HS-27A (cell line): ENCODE results near the gene GLIS2.

ENCODE experiments used
- DNase-seq: peaks from one replicate; pipeline ENCODE4 v3.0.0-alpha.2; 2012; ENCODE audit warnings: low read depth, missing footprints

GLIS2 gene

DNA sequence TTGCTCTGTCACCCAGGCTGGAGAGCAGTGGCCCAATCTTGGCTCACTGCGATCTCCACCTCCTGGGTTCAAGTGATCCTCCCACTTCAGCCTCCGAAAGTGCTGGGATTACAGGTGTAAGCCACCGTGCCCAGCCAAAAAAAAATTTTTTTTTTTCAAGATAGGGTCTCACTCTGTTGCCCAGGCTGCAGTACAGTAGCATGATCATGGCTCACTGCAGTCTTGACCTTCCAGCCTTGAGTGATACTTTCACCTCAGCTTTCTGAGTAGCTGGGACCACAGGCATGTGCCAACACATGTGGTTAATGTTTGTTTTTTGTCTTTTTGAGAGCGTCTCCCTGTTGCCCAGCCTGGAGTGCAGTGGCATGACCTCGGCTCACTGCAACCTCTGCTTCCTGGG, 37.0 kb downstream of the GLIS2 start:
- no peak for DNase-seq

DNA sequence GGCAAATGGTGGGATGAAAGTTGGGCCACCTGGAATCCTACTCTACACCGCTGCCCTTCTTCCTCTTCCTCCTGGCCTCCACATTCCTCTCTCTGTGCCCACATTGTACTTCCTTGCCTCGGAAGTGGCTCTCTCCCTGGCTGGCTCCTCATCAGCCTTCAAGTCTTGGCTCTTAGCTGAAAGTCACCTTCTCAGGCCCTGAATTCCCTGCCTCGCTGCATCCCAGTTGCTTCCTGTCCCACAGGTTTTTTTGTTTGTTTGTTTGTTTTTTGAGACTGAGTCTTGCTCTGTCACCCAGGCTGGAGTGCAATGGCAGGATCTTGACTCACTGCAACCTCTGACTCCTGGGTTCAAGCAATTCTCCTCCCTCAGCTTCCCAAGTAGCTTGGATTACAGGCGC, 37.8 kb downstream of the GLIS2 start:
- no peak for DNase-seq

DNA sequence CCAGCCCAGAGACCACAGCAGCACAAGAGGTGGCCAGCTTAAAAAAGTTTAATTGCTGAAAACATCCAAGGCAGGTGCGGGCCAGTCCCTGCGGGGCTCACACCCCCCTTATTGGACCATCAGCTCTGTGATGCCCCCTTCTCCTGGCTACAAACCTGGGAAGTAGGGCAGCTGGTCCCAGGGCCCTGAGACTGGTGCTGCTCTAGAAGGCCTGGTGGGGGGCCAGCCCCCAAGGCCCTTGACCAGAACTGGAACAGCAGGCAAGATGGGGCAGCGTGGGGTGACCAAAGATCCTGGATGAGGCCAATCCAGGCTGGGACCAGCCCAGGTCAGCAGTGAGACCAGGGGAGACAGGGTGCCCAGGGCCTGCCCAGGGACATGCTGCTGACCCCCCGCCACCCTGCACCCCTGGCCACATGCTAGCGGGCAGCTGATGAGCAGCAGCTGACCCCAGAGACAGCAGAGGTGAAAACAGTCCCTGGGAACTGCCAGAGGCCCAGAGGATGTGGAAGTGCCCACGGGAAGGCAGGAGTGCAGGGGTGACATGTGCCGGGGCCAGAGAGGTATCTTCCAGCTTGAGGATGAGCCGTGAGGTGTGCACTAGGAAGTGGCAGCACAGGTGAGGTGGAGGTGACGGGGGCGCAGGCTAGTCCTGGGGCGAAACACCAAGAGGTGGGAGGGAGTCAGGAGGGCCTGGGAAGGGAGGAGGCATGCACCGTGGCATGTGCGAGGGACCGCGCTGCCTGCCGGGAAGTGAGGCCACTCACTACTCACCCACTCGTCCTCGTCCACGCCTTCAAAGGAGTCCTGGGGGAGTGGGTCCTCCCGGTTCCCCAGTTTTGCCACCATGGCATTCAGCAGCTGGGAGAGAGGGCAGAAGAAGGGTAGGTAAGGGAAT, 38.9 kb downstream of the GLIS2 start:
- no peak for DNase-seq

DNA sequence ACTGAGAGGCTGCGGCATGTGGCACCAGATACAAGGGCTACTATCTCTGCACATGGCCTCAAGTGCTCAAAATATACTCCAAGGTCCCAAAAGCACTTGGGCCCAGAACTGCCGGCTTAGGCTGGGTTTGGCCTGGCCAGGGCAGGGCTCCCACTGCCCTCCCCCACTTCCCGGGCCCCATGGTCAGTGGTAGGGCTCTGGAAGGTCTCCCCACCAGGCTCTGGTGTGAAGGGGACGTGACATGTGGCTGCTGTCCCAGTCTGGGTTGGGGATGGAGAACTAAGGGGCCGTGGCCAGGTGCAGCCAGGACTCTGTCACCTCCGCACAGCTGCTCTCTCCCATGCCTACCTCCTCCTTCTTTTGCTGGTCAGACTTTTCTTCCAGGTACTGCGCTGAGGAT, 41.0 kb downstream of the GLIS2 start:
- DNase-seq = no peak

DNA sequence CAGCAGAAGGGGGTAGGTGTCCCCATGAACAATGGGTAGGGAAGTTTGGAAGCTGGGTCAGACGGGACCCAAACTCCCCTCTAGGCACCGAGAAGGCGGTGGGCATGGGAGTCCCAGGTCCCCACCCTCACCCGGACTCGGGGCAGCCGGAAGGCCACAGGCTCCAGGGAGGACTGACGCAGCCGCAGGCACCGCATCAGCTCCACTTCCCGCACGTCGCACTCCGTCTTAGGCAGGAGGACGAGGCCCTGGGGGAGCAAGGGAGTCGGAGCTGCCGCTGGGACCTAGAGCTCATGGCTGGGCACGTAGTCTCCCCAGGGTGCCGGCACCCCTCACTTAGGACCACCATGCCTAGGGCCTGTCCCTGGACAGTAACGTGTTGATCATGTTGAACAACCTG, 42.4 kb downstream of the GLIS2 start:
- no peak for DNase-seq

DNA sequence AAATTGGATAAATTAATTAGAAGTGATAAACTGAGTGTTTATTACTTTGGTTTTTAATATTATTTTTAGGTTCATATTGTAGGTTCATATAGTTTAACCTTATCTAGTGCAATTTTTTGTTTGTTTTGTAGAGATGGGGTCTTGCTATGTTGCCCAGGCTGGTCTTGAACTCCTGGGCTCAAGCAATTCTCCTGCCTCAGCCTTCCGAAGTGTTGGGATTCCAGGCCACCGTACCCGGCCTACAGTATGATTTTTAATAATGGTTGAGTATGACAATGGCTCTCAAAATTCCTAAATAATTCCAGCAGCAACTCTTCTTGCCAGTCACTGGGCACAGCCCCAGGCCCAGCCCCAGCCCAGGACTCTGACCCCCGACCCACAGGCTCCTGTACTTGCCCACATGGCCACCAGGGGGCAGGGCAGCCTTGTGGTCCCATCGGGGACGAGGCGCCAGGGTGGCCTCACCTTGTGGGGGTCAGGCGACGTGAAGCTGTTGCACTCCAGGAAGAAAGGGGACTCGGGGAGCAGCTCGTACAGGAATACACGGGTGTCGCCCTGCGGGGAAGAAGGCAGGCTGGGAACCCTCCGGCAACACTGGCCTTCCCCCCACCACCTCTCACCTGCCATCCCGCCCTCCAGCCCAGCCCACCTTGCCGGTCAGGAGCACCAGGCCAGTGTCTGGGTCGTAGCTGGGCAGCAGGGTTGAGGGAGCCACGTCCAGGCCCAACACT, 43.1 kb downstream of the GLIS2 start:
- DNase-seq = no peak

DNA sequence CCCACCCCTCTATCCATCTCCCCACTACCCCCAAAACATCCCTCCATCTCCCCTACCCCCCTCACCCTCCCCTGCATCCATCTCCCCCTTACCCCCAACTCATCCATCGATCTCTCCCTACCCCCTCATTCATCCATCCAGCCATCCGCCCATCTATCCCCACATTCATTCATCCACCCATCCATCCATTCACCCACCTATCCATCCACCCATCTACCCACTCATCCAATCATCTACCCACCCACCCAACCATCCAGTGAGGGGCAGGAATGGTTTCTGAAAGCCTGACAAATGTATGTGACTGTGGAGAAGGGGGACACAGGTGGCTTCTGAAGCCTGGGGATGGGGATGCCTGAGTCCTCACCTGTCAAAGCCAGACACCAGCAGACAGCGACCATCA, 44.0 kb downstream of the GLIS2 start:
- DNase-seq = no peak

DNA sequence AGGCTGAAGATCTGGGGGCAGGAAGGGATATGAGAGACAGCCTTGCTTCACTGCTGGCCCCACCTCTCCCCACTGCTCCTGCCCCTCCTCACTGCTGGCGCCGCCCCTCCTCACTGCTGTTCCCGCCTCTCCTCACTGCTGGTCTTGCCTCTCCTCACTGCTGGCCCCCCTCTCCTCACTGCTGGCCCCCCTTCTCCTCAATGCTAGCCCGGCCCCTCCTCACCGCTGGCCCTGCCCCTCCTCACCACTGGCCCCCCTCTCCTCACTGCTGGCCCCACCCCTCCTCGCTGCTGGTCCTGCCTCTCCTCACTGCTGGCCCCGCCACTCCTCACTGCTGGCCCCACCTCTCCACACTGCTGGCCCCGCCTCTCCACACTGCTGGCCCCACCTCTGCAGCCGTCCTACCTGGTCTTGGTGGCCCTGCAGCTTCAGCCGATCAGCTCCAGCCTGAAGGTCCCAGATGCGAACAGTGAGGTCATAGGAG, 44.7 kb downstream of the GLIS2 start:
- DNase-seq = no peak

DNA sequence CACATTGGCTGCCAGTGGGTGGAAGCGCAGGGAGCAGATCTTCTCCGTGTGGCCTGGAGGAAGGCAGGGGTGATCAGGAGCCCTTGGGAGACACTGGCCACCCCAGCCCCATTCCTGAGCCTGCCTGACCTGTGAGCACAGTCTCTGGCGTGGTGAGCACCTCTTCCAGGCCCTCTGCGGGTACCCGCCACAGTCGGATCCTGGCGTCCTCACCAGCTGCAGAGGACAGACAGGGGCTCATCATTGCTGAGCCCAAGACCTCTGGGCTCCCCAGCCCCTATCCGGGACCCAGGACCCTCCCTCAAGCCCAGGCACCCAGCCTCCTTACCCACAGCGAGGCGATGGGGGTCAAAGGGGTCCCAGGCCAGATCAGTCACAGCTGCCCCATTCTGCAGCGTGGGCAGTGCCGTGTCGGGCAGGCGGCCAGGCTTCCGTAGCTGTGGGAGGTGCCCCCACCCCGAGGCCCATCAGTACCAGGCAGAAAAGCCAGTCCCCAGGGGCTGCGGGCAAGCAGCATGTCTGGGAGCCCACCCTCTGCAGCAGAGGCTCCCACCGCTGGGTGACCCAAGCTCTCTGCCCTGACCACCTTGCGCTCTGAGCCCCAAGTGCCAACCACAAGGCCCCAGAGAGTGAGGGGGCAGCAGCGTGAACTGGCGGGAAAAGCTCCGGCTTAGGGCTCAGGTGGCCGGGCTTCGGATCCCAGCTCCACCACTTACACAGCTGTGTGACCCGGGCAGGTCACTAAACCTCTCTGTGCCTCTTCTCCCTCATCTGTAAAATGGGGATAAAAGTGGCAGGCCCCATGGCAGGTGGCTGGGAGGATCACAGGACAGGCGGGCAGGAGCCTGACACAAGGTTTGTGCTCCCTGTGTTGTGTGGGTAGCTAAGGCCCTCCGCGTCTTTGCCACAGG, 45.4 kb downstream of the GLIS2 start:
- DNase-seq = no peak

DNA sequence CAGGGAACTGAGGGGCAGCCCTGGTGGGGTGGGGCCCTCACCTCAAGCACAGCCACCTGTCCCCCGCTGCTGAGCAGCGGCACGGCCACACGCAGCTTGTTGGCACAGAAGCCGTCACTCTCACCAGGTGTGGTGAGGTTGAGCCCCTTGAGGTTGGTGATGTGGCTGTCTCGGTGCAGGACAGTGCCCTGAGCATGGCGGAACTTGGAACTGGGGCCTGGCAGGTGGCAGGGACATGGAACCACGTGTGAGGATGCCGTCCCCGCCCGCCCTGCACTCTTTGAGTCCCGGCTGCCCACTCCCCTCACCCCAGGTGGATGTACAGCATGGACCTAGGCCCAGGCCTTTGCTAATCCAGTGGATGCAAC, 46.1 kb downstream of the GLIS2 start:
- DNase-seq = no peak

DNA sequence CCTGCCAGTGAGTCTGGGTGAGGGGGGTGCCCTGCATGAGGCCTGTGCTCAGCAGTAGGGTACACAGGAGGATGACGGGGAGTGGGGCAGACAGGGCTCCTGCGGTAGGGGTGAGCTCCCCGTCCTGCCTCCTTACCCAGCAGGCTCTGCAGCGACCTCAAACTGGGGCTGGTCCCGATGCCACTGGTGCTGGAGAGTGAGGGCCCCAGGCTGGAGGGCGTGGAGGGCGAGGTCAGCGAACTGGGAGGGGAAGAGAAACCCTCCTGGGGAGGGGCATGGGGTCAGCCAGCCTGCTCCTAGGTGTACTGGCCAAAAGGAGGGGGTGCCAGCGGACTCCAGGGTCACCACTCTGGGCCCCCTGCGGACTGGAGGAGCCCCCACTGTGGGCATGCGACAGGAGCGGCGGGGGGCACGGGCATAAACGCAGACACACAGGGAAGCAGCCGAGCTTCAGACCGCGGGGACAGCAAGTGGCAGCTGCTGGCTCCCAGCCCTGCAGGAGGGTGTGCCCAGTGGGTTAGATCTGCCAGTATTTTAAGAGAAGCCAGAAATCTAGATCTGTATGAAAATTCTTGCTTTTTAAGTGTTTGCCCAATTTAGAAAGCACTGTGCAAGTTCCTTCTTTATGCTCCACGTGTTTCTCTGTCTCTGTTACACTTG, 46.7 kb downstream of the GLIS2 start:
- no peak for DNase-seq

DNA sequence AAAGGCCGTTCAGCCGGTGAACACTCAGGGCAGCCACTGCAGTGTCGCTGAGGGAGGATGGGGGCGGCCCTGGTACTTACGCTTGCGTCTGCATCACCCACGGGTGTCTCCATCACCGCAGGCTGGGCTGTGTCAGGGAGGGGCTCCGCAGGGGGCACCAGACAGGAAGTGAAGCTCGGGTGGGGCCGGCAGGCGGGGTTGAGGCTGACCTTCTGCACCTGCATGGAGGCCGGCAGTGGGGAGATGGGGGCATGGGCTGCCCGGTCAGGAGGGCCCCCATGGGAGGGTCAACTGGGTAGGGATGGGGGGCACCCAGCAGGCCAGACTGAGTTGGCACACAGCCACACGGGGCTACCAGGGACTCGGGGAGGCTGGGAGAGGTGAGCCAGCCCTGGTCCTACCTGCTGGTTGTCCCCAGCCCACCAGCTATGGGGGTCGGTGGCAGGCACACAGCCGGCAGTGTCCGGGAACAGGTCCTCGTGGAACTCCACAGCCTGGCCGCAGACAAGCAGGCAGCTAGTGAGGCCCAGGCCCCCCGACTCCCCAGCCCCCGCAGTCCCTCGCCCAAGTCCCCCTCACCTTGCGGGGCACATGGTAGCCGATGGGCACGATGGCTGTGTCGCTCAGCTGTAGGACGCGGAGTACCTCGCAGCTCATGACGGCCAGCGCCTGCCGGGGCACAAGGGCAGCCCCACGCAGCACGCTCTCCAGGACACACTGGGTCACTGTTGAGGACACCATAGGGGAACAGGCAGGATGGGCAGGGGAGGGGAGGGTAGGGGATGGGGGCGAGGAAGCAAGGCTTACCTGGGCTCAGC, 48.5 kb downstream of the GLIS2 start:
- DNase-seq = no peak

DNA sequence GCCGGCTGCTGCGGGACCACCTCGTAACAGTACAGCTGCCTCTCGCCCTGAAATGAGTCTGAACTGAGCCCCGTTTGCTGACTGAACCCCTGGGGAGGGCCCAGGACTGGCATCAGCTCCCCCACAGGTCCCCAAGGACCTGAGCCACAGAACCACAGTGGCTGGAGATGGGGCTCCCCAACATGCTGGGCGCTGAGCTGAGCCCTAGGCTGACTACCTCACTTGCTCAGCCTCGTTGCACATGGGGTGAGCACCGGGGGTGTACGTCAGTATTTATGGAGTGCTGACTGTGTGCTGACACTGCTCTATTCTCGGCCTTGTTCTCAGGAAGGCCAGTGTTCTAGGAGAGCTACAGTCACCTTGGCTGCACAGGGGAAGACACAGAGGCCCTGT, 49.1 kb downstream of the GLIS2 start:
- no peak for DNase-seq

DNA sequence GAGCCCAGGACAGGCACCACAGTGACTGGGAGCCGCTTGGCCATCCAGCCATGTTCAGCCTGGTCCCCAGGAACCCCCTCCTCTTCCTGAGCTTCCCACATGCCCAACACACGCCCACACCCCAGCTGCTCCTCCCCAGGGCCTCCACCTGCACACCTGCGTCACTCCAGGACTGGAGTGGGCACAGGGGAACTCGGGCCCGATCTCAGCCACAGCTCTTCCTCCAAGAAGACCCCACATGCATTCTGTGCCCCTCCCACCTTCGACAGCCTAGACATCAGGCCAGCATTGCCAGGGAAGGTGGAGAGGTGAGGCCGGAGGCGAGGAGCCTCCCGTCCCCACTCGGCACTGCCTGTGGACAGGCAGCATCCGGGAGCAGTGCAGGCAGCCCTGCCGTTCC, 49.7 kb downstream of the GLIS2 start:
- no peak for DNase-seq

DNA sequence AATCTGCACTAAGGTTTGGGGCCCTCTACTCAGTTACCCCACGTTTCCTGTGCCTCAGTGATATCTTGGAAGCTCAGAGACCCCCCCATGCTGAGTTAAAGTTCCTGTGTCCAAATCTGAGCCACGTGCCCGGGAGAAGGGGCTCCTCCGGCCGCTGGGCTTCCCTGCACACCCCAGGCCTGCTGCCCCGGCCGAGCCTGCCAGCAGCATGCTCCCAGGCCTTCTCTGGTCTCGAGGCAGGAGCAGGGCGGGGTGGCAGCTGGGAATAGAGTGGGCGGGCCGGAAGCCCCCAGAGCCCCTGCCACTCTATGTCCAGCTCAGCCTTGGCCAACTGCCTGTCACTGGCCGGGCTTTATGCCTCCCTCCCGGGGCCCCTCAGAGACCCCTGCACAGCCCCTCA, 50.1 kb downstream of the GLIS2 start:
- DNase-seq = no peak

DNA sequence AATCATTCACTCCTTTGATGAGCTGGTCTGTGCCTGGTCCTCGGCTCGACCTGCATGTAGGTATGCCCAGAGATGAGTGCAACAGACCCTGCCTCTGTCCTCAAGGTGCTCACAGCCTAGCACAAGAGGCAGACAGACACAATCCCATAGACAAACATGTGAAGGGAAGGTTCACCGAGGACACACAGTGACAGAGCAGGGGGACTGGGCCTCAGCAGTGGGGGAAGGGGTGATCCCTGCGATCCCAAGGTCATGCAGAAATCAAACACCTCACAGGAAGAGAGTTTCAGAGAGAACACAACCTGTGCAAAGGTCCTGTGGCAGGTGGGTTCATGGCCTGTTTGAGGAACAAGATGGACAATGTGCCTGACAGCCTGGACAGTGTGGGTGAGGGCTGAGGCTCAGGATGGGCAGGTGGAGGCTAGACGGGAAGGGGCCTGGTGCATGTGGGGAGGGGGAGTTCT, 51.6 kb downstream of the GLIS2 start:
- no peak for DNase-seq

DNA sequence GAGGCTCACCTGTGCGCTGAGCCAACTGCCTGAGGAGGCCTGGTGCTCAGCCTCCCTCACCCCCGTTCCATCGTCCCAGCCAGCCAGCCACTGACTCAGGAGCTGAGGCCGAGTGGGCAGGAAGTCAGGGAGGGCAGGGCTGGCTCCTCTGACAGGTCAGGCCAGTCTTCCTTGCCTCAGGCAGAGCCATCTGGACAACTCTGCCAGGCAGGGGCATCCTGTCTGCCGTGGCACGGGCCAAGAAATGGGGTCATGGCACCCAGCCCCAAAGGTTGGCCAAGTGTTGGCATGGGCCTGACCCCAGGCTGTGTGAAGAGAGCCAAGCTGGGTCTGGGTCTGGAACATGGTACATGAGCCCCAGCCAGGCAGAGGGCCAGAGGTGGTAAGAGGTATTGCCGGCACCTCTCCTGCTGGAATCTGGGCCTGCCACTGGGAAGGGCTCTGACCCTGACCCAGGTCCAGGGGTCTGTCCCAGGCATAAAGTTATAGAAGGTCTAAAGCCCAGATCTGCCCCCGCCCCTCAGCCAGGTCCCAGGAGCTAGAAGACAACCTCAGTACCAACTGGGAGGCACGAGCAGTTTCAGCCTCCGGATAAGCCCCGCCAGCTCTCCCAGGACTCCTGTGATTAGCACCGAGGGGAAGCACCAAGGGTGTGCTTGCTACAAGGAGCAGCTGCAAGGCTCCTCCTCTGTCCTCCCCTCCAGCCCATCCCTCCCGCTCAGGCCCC, 53.3 kb downstream of the GLIS2 start:
- no peak for DNase-seq

DNA sequence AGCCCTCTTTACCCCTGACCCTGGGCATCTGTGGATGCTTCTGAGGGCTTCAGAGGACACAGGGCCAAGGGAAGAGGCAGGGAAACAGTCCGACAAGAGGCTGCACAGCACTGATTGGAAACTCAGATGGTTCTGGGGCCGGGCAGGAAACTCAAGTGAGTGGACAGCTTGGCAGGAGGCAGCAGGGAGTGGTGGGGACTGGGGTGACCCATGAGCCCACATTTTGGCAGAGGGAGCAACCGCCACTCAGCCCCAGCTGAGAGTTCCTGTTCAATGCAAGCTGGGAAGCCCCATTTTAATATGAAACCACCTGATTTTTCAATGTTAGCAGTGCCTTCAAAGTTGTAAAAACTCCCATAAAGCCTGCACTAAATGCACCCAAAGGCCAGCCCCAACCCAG, 54.3 kb downstream of the GLIS2 start:
- no peak for DNase-seq

DNA sequence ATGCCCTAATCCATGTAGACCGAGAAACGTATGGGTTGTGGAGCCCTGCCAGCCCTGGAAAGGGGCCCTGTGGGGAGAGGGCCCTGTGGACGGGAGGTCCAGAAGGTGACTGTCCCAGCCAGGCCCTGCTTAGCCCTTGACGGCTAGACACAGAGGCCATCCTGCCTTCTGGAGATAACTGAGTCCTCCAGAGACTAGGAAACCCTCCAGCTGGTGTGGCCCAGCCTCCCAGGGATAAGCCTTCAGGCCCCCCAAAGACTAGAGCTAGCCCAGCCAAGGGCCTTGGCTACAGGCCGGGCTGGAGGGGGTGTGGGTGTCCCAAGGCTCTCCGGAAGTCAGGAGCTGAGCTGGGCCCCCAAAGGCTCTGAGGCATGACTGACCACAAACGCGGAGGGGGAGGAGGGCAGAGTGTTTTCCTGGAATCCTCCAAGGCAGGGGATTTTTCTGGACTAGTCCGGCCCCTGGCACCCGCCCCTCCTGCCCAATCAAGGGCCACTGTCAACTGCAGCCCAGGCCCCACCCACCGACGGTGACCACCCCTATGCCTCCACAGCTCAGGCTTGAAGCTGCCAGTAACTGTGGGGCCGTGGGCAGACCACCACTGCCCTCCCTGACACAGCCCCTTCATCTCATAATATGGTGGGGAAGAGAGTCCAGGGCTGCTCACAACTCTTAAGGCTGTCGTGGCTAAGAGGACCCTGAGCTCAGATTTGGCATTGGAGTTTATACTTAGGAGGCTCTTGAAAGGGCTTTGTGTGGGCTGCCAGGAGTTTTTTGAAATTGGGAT, 54.9 kb downstream of the GLIS2 start:
- no peak for DNase-seq
